HG03066 (cell line): ENCODE measurements around the gene WDR20.
"Not testable (repeated sequence)": the region's sequence is repeated elsewhere in the genome, so short reads cannot be mapped to it uniquely, and the experiment has no call there.

Experiments used
- ATAC-seq: cut with Tn5 transposase; IDR thresholded peaks from one replicate; pipeline ENCODE4 v1.9.1; 2021; ENCODE audit warnings: low read depth; ENCODE audit not compliant: unreplicated experiment

Gene WDR20

DNA sequence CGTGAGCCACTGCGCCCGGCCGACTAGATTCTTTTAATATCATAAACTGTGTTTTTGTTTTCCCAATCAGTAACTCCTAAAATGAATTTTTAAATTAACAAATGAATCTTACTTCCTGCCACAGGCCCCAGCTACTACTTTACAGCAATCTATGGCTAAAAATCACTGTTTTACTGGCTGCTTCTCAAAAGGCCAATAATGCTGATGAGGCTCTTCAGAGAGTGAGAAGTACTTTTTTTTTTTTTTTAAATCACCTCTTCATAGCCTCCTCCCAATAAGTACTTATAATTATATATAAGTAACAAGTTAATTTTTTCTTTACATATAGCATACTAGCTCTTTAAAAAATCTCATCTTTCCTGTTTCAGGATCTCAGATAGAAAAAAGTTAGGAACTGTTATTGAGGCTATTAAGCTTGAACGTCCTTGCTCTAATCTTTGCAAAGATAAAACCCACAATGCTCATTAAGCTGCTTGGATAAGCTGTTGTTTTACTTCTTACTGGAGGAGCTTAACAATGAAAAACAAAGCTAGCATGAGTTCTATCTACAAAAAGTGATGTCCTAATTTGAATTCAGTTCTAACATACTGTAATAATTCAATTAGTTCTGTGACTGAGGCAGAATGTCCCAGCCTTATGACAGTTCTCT is 12.8 kb upstream of the WDR20 start:
- ATAC-seq = no peak

DNA sequence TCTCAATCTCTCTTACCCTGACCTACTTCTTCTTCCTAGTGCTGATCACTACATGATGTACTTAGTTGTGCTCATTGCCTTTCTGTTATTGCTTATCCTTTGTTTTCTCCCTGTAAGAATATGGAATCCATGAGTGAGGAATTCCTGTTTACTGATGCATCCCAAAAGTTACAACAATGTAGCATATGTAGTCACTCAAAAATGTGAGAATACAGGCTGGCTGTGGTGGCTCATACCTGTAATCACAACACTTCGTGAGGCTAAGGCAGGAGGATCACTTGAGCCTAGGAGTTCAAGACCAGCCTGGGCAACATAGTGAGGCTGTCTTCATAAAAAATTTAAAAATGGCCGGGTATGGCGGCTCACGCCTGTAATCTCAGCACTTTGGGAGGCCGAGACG is 8.0 kb upstream of the WDR20 start:
- ATAC-seq = no peak

DNA sequence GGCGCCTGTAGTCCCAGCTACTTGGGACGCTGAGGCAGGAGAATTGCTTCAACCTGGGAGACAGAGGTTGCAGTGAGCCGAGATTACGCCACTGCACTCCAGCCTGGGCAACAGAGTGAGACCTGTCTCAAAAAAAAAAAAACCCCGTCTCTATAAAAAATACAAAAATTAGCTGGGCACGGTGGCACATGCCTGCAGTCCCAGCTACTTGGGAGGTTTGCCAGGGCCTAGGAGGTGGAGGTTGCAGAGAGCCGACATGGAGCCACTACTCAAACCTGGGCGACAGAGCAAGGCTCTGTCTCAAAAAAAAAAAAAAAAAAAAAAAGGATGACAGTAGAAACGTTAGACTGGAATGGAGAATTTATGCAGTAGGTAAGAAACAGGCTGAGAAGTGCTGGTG is 5.7 kb upstream of the WDR20 start:
- ATAC-seq = not testable (repeated sequence)

DNA sequence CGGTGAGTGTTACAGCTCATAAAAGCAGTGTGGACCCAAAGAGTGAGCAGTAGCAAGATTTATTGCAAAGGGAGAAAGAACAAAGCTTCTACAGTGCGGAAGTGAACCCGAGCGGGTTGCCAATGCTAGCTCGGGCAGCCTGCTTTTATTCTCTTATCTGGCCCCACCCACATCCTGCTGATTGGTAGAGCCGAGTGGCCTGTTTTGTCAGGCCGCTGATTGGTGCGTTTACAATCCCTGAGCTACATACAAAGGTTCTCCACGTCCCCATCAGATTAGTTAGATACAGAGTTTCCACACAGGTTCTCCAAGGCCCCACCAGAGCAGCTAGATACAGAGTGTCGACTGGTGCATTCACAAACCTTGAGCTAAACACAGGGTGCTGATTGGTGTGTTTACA is 5.0 kb upstream of the WDR20 start:
- ATAC-seq = not testable (repeated sequence)

DNA sequence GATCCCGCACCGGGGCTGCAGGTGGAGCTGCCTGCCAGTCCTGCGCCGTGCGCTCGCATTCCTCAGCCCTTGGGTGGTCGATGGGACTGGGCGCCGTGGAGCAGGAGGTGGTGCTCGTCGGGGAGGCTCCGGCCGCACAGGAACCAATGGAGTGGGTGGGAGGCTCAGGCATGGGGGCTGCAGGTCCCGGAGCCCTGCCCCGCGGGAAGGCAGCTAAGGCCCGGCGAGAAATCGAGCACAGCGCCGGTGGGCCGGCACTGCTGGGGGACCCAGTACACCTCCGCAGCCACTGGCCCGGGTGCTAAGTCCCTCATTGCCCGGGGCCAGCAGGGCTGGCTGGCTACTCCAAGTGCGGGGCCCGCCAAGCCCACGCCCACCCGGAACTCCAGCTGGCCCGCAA is 4.2 kb upstream of the WDR20 start:
- ATAC-seq = not testable (repeated sequence)

DNA sequence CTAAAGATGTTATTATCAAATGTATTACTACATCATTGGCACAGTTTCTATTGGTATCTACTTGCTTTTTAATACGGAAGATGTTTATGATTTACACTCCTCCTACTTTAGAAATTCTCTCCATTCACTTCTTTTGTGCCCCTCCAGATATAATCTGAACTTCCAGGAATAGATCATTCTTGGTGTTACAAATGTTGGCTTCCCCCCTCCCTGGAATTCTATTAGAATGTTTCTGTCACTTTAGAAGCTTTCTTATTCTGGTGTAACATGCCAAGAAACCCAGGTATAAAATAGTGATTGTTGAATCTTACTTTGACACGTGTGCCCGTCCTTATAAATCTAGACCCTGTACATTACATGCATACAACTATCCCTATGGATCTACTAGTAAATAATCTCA is 1.2 kb upstream of the WDR20 start:
- no peak for ATAC-seq

DNA sequence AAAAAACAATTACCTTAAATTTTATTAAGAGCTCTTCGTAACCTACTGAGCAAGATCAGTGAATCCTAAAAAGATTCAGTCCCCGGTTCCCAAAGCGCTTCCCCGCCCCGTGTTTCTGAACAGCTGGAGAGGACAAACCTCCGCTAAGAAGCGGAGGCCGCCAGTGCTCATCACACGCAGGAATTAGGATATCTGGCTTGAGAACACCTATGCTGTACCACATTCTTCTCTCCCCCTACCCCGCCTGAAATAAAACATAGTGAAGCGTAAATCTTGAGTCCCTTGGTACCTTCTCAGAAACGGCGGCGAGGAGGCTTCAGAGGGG is 774 bp upstream of the WDR20 start:
- no peak for ATAC-seq

DNA sequence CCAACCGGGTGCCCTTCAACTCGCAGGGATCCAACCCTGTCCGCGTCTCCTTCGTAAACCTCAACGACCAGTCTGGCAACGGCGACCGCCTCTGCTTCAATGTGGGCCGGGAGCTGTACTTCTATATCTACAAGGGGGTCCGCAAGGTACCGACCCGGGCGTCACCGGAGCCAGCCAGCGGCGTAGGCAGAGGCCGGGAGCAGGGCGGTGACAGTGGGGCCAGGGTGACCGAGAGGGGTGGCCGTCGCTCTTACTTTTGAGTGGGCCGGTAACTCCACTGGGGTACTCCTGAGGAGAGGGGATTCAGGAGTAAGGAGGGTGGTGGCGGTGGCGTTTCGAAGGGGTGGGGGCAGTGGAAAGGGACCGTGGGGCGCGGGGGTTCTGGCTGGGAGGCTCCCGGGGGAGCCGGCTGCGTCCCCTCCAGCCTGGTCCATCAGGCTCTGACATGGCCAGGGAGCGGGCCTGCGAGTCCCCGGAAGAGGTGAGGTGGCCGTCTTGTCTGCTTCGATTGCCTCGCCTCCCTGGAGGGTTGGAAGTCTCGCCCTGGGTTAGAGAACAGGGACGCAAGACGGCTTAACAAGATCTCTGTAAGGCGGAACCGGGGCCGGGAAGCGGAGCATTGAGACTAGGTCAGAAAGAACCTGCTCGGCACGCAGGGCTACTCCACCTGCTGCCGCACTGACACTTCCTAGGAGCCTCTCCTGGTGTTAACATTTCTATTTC is 491 bp downstream of the WDR20 start:
- ATAC-seq = peak; percentile 13

DNA sequence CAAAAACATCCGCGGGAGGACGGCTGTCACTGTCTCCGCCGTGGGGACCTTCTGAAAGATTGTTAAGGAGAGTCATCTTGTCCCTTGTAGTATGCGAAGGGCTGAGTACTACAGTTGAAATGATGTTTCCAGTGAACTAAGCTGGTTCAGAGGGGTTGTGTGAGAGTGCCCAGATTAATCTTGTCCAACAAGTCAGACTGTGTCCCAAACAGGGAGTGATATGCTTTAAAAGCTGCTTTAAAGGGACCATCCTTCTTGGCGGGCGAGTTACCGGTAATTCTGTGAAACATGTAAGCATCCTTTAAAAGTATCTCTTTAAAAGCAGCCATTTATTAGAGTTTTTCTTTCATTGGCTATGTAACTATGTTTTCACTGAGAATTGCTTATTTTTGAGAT is 1.1 kb downstream of the WDR20 start:
- ATAC-seq = no peak

DNA sequence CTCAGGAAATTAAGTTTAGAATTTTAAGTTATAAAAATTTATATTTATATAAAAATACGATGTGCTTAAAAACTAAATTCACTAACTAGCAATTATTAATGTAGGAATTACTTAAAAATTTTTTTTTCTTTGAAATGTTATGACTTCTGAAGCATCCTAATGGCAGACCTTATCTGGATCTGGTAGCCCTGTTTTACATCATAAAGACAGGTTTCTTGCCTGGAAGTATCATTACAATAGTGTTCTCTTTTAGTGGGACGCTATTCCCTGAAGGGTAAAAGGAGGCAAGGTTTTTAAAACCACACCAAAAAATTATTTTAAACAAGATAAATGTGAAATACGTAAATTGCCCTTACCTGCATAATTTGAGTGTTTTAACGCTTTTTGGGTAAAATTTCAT is 2.1 kb downstream of the WDR20 start:
- ATAC-seq = no peak

DNA sequence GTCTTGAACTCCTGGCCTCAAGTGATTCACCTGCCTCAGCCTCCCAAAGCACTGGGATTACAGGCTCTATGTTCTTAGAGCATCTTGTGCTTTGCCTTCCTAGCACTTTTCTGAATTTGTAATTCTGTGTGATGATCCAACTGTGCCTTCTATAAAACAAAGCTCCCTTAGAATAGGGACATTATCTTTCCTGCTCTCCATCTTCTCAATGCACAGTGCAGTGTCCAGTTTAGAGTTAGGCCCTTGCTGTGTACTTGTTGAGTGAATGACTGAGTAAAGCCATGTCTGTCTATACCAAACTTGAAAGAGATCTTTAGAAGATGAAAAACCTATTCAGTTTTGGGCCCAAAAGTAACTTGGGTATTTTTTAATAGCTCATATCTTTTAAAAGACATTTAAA is 5.2 kb downstream of the WDR20 start:
- ATAC-seq = no peak

DNA sequence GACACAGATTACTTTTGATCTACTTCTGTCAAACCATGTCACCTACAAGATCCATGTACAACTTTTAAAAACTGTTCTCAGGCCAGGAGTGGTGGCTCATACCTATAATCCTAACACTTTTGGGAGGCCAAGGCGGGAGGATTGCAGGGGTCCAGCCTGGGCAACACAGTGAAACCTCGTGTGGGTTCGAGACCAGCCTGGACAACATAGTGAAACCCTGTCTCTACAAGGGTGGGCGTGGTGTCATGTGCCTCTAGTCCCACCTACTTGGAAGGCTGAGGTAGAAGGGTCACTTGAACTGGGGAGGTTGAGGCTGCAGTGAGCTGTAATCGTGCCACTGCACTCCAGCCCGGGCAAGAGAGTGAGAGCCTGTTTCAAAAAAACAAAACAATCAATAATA is 5.7 kb downstream of the WDR20 start:
- no peak for ATAC-seq

DNA sequence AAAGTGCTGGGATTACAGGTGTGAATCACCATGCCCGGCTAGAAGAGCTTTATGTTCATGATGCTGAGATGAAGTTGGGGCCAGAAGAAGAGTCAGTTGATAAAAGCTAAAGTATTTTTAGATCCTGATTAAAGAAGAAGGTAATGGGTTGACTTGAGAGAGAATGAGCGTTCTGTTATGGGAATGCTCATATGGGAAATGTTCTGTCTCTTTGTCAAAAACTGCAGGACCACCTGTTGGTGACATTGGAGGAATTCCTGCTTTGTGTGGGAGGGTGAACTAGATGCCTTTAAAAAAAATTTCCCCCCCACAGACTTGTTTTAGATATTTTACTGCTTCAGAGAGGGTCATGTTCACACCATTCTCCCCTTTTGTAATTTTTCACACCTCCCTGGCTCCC is 6.7 kb downstream of the WDR20 start:
- no peak for ATAC-seq

DNA sequence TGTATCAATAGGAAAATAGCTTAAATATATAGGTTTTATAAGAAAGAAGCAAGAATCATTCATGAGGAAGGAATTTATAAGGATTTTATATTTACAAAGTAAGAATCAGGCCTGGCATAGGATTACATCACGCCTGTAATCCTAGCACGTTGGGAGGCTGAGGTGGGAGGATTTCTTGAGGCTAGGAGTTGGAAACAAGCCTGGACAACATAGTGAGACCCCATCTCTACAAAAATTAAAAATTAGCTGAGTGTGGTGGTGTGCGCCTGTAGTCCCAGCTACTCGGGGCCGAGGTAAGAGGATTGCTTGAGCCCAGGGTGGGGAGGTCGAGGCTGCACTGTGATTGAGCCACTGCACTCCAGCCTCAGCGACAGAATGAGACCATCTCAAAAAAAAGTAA is 10.4 kb downstream of the WDR20 start:
- ATAC-seq = no peak

DNA sequence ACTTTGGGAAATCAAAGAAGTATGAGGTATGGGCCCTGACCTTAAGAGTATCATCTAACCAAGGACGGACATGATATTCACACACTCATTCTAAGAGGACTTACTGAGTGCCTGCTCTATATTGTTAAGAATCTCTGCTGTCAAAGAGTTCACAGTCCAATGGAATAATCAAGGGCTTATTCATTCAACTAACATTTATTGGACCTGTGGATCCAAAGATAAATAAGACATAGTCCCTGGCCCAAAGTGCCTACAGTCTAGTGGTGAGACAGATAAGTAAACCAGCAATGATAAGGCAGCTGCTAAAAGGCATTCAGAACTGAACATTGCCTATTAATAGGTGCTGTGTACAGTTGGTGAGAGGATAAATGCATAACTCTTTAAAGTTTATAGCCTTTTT is 11.0 kb downstream of the WDR20 start:
- no peak for ATAC-seq

DNA sequence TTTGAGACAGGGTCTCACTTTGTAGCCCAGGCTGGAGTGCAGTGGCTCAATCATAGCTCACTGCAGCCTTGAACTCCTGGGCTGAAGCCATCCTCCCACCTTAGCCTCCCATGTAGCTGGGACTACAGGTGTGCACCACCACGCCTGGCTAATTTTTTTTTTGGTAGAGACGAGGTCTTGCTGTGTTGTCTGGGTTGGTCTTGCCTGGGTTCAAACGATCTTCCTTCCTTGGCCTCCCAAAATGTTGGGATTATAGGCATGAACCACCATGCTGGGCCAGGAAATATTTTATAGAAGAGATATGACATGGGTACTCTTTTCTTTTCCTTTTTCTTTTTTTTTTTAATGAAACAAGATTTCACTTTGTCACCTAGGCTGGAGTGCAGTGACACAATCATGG is 11.7 kb downstream of the WDR20 start:
- not testable (repeated sequence) for ATAC-seq

DNA sequence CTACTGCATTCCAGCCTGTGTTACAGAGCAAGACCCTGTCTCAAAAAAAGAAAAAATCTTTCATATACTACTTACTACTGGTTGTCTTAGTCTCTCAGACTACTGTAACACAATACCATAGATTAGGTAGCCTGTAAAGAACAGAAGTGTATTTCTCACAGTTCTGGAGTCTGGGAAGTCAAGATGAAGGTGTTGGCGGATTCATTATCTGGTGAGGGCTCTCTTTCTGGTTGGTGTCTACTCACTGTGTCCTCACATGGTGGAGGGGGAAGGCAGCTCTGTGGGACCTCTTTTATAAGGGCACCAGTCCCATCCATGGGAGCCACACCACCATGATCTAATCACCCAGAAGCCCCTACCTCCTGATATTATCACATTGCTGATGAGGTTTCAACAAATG is 14.4 kb downstream of the WDR20 start:
- ATAC-seq = no peak

DNA sequence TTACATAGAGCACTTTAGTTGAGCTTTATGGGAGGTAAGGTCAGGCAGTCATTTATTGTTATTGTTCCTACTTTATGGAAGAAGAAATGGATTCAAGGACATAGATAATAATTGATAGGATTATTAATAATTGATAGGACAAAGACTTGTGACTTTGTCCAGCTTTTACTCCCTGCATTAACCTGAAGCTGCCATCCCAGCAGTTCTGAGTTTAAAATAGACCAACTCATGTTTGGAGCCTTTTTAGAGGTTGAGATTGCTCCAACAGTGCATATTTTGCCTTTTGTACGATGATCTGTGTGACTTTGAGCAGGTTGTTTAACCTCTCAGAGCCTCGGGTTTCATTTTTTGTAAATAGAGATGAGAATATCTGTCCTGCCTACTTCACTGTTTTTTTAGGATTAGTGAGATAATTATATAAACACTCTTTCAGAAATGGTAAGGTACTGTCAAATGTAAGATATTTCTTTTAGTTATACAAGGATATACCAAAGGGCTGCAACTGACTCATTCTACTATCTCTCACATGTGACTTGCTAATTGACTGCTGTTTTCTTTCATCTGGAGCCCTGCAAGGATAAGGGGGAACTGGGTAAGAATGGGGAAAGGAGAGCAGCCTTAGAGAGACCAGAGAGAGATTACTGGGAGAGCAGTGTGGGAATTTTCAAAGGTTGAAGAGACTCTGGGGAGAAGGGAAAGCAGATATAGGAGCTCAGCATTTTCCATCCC is 15.3 kb downstream of the WDR20 start:
- no peak for ATAC-seq

DNA sequence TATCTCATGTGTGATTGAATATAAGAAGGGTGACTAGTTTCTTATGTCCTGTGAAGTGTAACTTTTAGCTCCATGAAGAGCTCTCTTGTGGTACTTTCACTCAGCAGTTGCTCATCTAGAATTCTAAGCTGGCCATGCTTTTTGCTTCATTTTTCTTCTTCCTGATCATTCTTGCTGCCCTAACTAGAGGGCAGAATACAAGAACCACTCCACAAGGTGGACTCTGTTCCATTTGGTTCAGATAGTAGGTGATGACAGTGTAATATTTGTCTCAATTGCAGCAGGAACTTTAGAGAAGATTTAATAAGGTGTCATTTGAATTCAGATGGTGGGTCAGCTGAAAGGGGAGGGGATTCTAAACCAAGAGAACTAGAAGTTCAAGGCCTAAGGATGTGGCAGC is 17.6 kb downstream of the WDR20 start:
- no peak for ATAC-seq

DNA sequence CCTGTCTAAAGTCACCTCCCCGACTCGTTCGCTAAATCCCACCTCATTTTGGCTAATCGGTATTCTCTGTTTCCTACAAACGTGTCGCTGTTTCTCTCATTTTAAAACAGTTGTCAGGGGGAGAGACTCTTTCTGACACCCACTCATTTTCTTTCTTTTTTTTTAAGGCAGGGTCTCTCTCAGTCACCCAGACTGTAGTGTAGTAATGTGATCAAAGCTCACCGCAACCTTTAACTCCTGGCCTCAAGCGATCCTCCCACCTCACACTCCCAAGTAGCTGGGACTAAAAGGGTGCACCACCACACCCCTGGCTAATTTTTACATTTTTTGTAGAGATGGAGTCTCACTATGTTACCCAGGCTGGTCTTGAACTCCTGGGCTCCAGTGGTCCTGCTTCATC is 19.1 kb downstream of the WDR20 start:
- no peak for ATAC-seq

DNA sequence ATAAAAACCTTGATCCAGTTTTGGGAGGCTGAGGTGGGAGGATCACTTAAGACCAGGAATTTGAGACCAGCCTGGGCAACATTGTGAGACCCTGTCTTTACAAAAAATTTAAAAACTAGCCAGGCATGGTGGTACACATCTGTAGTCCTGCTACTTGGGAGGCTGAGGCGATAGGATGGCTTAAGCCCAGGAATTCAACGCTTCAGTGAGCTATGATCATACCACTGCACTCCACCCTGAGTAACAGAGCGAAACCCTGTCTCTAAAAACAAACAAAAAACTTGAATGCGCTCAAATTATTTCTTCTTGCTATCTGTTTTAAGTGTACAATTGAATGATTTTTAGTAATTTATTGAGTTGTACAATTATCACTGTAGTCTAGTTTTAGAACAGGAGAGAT is 20.1 kb downstream of the WDR20 start:
- no peak for ATAC-seq

DNA sequence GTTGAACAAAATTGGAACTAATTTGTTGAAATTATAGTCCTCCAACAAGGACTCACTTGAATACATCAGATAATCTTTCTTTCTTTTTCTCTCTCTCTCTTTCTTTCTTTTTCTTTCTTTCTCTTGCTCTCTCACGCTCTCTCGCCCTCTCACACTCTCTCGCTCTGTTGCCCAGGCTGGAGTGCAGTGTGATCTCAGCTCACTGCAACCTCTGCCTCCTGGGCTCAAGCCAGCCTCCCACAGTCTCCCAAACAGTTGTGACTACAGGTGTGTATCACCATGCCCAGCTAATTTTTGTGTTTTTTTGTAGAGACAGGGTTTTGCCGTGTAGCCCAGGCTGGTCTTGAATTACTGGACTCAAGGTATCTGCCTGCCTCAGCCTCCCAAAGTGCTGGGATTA is 22.8 kb downstream of the WDR20 start:
- no peak for ATAC-seq
